Gastroesophageal sphincter (tissue), 4 donors: ENCODE measurements around the gene CCL4. TPM values are rescaled to one million over a fixed set of nuclear protein-coding genes. Genes with fewer than 3 reads are reported as not detected.

Experiments used
- ATAC-seq: fragments of 150-250 bp; one replicate; pipeline ENCODE4 v1.9.1; 2016; ENCODE audit warnings: mild to moderate bottlenecking, moderate library complexity
- H3K27ac ChIP-seq, 4 donors: fragments of 200-600 bp; sonication (generic) in 3 of 4; 1 replicate in 3 of 4; 2 replicates in 1 of 4; pipeline ENCODE4 v1.5.1; 2016 to 2019
- H3K27me3 ChIP-seq: fragments of 200-600 bp; sonication (generic); one replicate; pipeline ENCODE4 v1.5.1; 2019
- H3K36me3 ChIP-seq, 2 donors: fragments of 200-600 bp; sonication (generic); one replicate each; pipeline ENCODE4 v1.5.1; 2019; ENCODE audit warnings: control low read depth in 1 of 2
- H3K4me1 ChIP-seq, 3 donors: fragments of 200-600 bp; sonication (generic); 1 replicate in 2 of 3; 2 replicates in 1 of 3; pipeline ENCODE4 v1.5.1; 2016 to 2019; ENCODE audit warnings: control low read depth in 2 of 3
- H3K4me3 ChIP-seq, 2 donors: fragments of 200-600 bp; sonication (generic); one replicate each; pipeline ENCODE4 v1.5.1; 2019; ENCODE audit warnings: mild to moderate bottlenecking in 1 of 2, moderate library complexity in 1 of 2
- H3K9me3 ChIP-seq, 3 donors: fragments of 200-600 bp; sonication (generic); one replicate each; pipeline ENCODE4 v1.5.1; 2017 to 2019; ENCODE audit warnings: control low read depth in 2 of 3
- EP300 ChIP-seq: sonication (generic); formaldehyde crosslinking; IDR thresholded peaks from one replicate; pipeline ENCODE4 v1.6.1; 2017; ENCODE audit warnings: antibody characterized with exemption, mild to moderate bottlenecking
- POLR2A ChIP-seq, 2 donors: fragments of 450-650 bp; IDR thresholded peaks; one replicate each; pipeline ENCODE4 v1.6.1; 2017; ENCODE audit warnings: antibody characterized with exemption in 2 of 2, mild to moderate bottlenecking in 2 of 2, moderate library complexity in 1 of 2
- POLR2AphosphoS5 ChIP-seq: sonication (generic); formaldehyde crosslinking; IDR thresholded peaks from one replicate; pipeline ENCODE4 v1.6.1; 2017; ENCODE audit warnings: antibody characterized with exemption
- WGBS, 2 donors: methylation state at CpG; one replicate each; pipeline ENCODE4 v1.1.5; 2018; ENCODE audit warnings: low coverage in 1 of 2; 5-methylcytosine and 5-hydroxymethylcytosine counted together
- total RNA-seq, 4 donors: library from RNA; depleted of rRNA; stranded (reverse); fragments of >200 nt; gene quantifications; one replicate each; pipeline ENCODE4 v1.1.0, GENCODE V29; 2016
- TF ChIP-seq, protein P1 (sequence below), 4 experiments: fragments of 200-600 bp in 2 of 4; fragments of 450-650 bp in 2 of 4; sonication (generic) in 1 of 4; IDR thresholded peaks; one replicate each; pipeline ENCODE4 v1.5.1; 2017 to 2019; ENCODE audit warnings: antibody characterized with exemption in 4 of 4, mild to moderate bottlenecking in 2 of 4, moderate library complexity in 2 of 4

The CCL4 gene
- total RNA-seq, 4 donors from 2014 or later, result 1.4 to 4.7 TPM; not detected in 2

DNA sequence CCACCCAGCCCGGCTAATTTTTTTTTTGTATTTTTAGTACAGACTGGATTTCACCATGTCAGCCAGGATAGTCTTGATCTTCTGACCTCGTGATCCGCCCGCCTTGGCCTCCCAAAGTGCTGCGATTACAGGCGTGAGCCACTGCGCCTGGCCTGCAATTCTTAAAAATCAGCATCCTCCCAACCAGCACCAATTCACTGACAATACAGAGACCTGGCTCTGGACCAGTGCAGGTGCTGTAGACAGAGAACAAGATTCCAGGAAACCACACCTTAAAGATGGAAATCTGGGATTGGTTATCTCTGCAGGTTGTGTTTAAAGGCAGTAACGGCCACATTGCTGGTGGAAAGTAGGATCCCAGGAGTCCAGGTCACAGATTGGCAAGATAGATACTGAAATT is 39.2 kb downstream of the CCL4 start:
- TF ChIP-seq, protein P1, sequence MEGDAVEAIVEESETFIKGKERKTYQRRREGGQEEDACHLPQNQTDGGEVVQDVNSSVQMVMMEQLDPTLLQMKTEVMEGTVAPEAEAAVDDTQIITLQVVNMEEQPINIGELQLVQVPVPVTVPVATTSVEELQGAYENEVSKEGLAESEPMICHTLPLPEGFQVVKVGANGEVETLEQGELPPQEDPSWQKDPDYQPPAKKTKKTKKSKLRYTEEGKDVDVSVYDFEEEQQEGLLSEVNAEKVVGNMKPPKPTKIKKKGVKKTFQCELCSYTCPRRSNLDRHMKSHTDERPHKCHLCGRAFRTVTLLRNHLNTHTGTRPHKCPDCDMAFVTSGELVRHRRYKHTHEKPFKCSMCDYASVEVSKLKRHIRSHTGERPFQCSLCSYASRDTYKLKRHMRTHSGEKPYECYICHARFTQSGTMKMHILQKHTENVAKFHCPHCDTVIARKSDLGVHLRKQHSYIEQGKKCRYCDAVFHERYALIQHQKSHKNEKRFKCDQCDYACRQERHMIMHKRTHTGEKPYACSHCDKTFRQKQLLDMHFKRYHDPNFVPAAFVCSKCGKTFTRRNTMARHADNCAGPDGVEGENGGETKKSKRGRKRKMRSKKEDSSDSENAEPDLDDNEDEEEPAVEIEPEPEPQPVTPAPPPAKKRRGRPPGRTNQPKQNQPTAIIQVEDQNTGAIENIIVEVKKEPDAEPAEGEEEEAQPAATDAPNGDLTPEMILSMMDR (IDR thresholded peaks at IDR 0.05), result no peak
- TF ChIP-seq POLR2AphosphoS5 (no peak), POLR2A (IDR thresholded peaks at IDR 0.05) (no peak), EP300 (no peak)
- WGBS, 2 donors, result 80 to 93% methylated on average over 1 to 8 of the region's 8 CpGs
- no peak overlapping the region for H3K4me3 ChIP-seq
- H3K27ac ChIP-seq, result no peak overlapping the region
- no peaks in the 10 kb centered on the region for H3K9me3 ChIP-seq
- H3K36me3 ChIP-seq, result no peaks in the 10 kb centered on the region
- ATAC-seq, result no peak
- peaks cover 17% of the 10 kb centered on the region for H3K27me3 ChIP-seq
- H3K4me1 ChIP-seq, result no peaks in the 10 kb centered on the region

DNA sequence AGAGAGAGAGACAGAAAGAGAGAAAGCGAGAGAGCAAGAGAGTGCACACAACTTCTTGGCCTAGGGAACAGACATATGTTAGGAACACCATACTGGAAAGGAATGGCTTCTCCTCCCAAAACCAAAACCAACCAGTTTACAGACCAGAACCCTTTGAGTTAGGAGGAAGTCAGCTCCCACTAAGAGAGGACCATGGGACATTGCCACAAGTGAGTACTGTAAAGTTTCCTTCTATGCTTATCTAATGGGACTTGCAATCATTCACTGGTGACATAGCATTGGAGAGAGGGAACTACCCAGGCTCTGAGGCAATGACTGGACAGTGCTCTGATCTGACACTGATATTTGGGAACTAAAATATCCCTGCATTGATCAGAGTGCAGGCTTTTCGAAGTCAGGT is 40.4 kb downstream of the CCL4 start:
- TF ChIP-seq POLR2AphosphoS5, result no peak
- TF ChIP-seq, protein P1 (IDR thresholded peaks at IDR 0.05), result no peak
- TF ChIP-seq EP300, result no peak
- TF ChIP-seq POLR2A (IDR thresholded peaks at IDR 0.05), result no peak
- Histone ChIP-seq H3K4me3 (no peak overlapping the region), H3K9me3 (no peaks in the 10 kb centered on the region), H3K27me3 (peaks cover 9% of the 10 kb centered on the region), H3K36me3 (no peaks in the 10 kb centered on the region), H3K4me1 (peaks cover 0 to 2% (median 0%) of the 10 kb centered on the region in 3 donors), H3K27ac (no peak overlapping the region)
- WGBS, 2 donors, result 65 to 86% methylated on average over 2 of the region's 2 CpGs
- no peak for ATAC-seq

DNA sequence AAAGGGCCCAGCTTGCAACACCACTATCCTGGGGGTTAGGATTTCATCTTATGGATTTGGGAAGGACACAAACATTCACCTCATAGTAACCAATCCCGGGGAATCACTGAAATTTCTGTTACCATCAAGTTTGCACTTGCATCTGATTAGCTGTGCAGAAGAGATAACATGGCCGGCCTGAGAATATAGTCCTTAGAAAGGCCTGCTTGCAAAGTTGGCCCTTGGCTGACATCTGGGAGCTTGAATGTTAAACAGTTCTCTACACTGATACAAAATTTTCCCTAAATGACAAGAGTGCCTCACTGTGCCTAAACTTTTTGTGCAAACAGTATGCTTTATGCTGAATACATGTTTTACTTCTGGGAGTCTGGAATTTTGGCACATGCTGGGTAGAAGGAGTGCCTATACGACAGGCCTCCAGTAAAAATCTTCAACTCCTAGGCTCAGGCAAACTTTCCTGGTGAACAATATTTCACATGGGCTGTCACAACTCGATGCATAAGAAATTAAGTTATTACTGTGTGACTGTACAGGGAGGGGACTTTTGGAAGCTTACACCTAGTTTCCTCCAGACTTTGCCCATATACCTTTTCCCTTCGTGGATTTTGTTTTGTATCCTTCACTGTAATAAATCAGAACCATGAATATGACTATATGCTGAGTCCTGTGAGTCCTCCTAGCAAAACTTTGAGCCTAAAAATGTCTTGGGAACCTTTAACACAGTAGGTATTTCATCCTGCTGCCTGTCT is 41.5 kb downstream of the CCL4 start:
- no peak overlapping the region for H3K4me3 ChIP-seq
- no peaks in the 10 kb centered on the region for H3K36me3 ChIP-seq
- 58 to 77% methylated on average over 2 to 5 of the region's 5 CpGs for WGBS, 2 donors
- no peak overlapping the region for H3K27ac ChIP-seq
- H3K27me3 ChIP-seq, result peaks cover 19% of the 10 kb centered on the region
- TF ChIP-seq POLR2A (IDR thresholded peaks at IDR 0.05), result no peak
- TF ChIP-seq, protein P1 (IDR thresholded peaks at IDR 0.05), result no peak
- TF ChIP-seq POLR2AphosphoS5, result no peak
- no peak for TF ChIP-seq EP300
- no peak for ATAC-seq
- no peaks in the 10 kb centered on the region for H3K9me3 ChIP-seq
- peaks cover 0 to 12% (median 0%) of the 10 kb centered on the region in 3 donors for H3K4me1 ChIP-seq

DNA sequence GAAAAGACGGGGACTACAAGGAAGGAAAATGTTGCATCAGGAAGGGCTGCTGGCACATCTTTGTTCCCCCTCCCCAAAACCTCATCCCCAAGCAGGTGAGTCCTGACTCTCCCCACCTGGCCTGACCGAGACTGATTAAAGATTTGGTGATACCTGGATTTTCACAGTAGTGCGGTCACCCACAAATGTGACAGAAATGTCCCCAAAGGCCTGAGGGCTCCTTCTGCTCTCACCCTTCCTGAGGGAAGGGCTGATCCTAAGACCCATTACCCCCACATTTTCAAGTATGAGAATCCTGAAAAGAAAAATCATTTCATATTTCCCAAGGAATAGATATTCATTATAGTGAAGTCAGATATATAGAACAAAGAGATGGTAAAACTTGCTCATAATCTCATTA is 44.0 kb downstream of the CCL4 start:
- TF ChIP-seq POLR2AphosphoS5 (no peak), POLR2A (IDR thresholded peaks at IDR 0.05) (no peak), EP300 (no peak)
- TF ChIP-seq, protein P1 (IDR thresholded peaks at IDR 0.05), result no peak
- 90% methylated on average over 3 of the region's 3 CpGs; no CpG with 5 or more reads in 1 of the 2 donors for WGBS, 2 donors
- H3K36me3 ChIP-seq, result no peaks in the 10 kb centered on the region

More for the DNA sequence above, 44.0 kb downstream of the CCL4 start:
- H3K4me1 ChIP-seq, result peaks cover 0 to 12% (median 0%) of the 10 kb centered on the region in 3 donors
- H3K9me3 ChIP-seq, result no peaks in the 10 kb centered on the region
- H3K27ac ChIP-seq, result no peak overlapping the region
- ATAC-seq, result no peak
- H3K4me3 ChIP-seq, result no peak overlapping the region
- H3K27me3 ChIP-seq, result peaks cover 32% of the 10 kb centered on the region
